ENCODE results near the gene NUDT12. TPM values are rescaled to one million over a fixed set of nuclear protein-coding genes. Genes with fewer than 3 reads are reported as not detected.

The NUDT12 gene
- total RNA-seq, 1 experiment from 2014 or later = 9.2 TPM

DNA sequence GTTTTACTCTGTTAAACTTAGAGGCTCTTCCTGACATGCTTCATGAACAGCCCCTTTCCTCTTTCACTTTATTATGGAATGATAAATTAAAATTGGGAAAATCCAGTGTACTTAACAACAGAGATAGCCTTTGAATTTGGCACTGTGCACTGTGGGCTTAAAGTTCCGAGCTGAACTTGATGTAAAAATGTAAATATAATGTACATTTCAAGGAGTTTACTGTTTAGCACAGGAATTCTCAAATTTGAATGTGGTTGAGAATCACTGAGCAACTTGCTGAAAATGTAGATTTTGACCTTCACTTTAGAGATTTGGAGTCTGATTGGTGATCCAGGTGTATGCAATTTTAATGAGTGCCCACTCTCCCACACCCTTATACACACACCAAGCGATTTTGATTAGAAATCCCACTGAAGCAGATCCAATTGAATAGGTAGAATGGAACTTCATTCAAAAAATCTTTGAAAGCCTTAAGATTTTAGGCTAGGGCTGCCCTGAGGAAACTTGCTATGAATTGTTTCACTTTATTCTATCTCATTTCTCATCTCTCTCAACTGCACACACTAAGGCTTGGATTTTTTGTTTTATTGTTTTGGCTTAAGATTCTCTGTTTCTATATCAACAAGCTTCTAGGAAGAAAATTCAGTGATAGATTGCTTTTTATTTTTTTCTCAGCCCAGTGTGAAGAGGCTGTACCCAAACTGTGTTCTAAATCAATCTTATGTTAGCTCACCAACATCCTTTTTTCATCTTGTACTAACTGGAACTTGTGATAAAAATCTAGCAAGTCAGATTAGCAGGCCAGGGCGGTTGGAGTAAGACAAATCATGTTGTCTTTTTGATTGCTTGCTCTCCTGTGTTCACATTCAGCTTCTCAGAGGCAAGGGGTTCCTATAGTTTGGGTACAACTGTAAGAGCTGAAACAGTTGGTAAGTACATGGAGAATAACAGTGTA, 22.9 kb downstream of the NUDT12 start:
- H3K9me3 ChIP-seq (ENCODE audit: low read length) = no peaks in the 10 kb centered on the region
- CTCF ChIA-PET = no interaction called here
- no peak for TF ChIP-seq EZH2phosphoT487 (IDR thresholded peaks at IDR 0.05; ENCODE audit: borderline replicate concordance, low read length)
- no peak for TF ChIP-seq EZH2 (IDR thresholded peaks at IDR 0.05; ENCODE audit: low read length, unreplicated experiment)
- TF ChIP-seq, protein P1, sequence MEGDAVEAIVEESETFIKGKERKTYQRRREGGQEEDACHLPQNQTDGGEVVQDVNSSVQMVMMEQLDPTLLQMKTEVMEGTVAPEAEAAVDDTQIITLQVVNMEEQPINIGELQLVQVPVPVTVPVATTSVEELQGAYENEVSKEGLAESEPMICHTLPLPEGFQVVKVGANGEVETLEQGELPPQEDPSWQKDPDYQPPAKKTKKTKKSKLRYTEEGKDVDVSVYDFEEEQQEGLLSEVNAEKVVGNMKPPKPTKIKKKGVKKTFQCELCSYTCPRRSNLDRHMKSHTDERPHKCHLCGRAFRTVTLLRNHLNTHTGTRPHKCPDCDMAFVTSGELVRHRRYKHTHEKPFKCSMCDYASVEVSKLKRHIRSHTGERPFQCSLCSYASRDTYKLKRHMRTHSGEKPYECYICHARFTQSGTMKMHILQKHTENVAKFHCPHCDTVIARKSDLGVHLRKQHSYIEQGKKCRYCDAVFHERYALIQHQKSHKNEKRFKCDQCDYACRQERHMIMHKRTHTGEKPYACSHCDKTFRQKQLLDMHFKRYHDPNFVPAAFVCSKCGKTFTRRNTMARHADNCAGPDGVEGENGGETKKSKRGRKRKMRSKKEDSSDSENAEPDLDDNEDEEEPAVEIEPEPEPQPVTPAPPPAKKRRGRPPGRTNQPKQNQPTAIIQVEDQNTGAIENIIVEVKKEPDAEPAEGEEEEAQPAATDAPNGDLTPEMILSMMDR (conservative IDR thresholded peaks at IDR 0.05; ENCODE audit: low read depth, low read length) = no peak
- no peak overlapping the region for H3K27ac ChIP-seq (ENCODE audit: low read length)
- H3K4me3 ChIP-seq (ENCODE audit: low read length) = no peak overlapping the region
- no peak for ATAC-seq
- BruUV-seq (replicated peaks) = no TSS peak
- no peaks in the 10 kb centered on the region for H3K79me2 ChIP-seq (ENCODE audit: low read length)
- H3K9ac ChIP-seq (ENCODE audit: low read length) = no peak overlapping the region
- no peaks in the 10 kb centered on the region for H3K4me1 ChIP-seq (ENCODE audit: insufficient read depth, low read length)
- H4K20me1 ChIP-seq (ENCODE audit: low read length) = no peaks in the 10 kb centered on the region
- no peaks in the 10 kb centered on the region for H3K27me3 ChIP-seq (ENCODE audit: low read length)
- H3K4me2 ChIP-seq (ENCODE audit: low read length) = no peak overlapping the region
- H2AFZ ChIP-seq (ENCODE audit: low read length) = no peak overlapping the region
- intact Hi-C loops (cut with micrococcal nuclease) = no loop called here
- no peaks in the 10 kb centered on the region for H3K36me3 ChIP-seq (ENCODE audit: low read depth, low read length)
- POLR2A ChIA-PET (ENCODE audit: unreplicated experiment) = no interaction called here
- H3K9me2 ChIP-seq (replicated peaks; ENCODE audit: low read length) = no peaks in the 10 kb centered on the region
- no peak for DNase-seq
- H3F3A ChIP-seq (ENCODE audit: low read length, unreplicated experiment) = no peaks in the 10 kb centered on the region

DNA sequence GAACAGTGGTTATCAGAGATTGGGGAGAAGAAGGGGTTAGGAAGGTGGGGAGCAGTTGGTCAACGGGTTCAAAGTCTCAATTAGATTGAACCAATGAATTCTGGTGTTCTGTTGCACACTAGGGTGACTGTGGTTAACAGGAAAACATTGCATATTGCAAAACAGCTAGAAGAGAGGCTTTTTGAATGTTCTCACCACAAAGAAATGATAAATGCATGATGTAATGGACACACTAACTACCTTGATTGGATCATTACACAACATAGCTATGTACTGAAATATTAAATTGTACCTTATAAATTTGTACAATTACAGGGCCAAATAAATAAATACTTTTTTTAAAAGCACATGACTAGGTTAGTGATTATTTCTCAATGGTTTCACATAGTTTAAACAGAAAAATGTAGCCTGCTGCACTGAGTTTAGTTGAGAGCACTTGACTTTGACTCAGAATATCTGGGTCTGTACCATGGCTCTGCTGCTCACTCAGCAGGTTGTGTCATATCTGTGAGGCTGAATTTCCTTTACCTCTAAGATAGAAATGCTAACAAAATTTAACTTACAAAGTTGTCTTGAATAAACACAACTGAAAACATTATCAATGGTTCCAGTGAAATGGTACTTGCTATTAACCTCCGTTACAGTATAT, 30.4 kb downstream of the NUDT12 start:
- intact Hi-C loops (cut with micrococcal nuclease) = no loop called here
- Histone ChIP-seq H3K27me3 (ENCODE audit: low read length) (no peaks in the 10 kb centered on the region), H3K27ac (ENCODE audit: low read length) (no peak overlapping the region), H2AFZ (ENCODE audit: low read length) (no peak overlapping the region), H3K4me1 (ENCODE audit: insufficient read depth, low read length) (no peaks in the 10 kb centered on the region), H3K36me3 (ENCODE audit: low read depth, low read length) (no peaks in the 10 kb centered on the region), H3K4me2 (ENCODE audit: low read length) (no peak overlapping the region), H3K79me2 (ENCODE audit: low read length) (no peaks in the 10 kb centered on the region), H3K9me2 (replicated peaks; ENCODE audit: low read length) (no peaks in the 10 kb centered on the region), H4K20me1 (ENCODE audit: low read length) (no peaks in the 10 kb centered on the region), H3F3A (ENCODE audit: low read length, unreplicated experiment) (no peaks in the 10 kb centered on the region), H3K9ac (ENCODE audit: low read length) (no peak overlapping the region), H3K9me3 (ENCODE audit: low read length) (no peaks in the 10 kb centered on the region), H3K4me3 (ENCODE audit: low read length) (no peak overlapping the region)
- no TSS peak for BruUV-seq (replicated peaks)
- CTCF ChIA-PET = no interaction called here
- TF ChIP-seq EZH2 (IDR thresholded peaks at IDR 0.05; ENCODE audit: low read length, unreplicated experiment) = no peak
- TF ChIP-seq, protein P1 (conservative IDR thresholded peaks at IDR 0.05; ENCODE audit: low read depth, low read length) = no peak
- TF ChIP-seq EZH2phosphoT487 (IDR thresholded peaks at IDR 0.05; ENCODE audit: borderline replicate concordance, low read length) = no peak
- DNase-seq = no peak
- POLR2A ChIA-PET (ENCODE audit: unreplicated experiment) = no interaction called here
- ATAC-seq = no peak

All from PC-3 (cell line).